Neuronal stem cell (in vitro differentiated cells): ENCODE data around the gene MOCS2.

ENCODE experiments used
- DNase-seq: peaks from one replicate; pipeline ENCODE4 v3.0.0-alpha.2; 2013; ENCODE audit warnings: low spot score
- H2AFZ ChIP-seq: one replicate; pipeline ENCODE4 v1.6.1; 2013; ENCODE audit warnings: mild to moderate bottlenecking, low read length, inconsistent platforms
- H2AK5ac ChIP-seq: 2 replicates; pipeline ENCODE4 v1.6.1; 2013; ENCODE audit warnings: low read depth, mild to moderate bottlenecking, inconsistent platforms, low read length, moderate library complexity, mixed read lengths
- H2BK120ac ChIP-seq: 2 replicates; pipeline ENCODE4 v1.6.1; 2013; ENCODE audit warnings: low read depth, mild to moderate bottlenecking, inconsistent platforms, low read length, moderate library complexity, mixed read lengths
- H2BK12ac ChIP-seq: one replicate; pipeline ENCODE4 v1.6.1; 2013; ENCODE audit warnings: low read length, inconsistent platforms
- H2BK15ac ChIP-seq: 2 replicates; pipeline ENCODE4 v1.6.1; 2013; ENCODE audit warnings: mild to moderate bottlenecking, low read length, inconsistent platforms, mixed read lengths
- H2BK5ac ChIP-seq: one replicate; pipeline ENCODE4 v1.6.1; 2013; ENCODE audit warnings: inconsistent platforms, mild to moderate bottlenecking, low read length, moderate library complexity
- H3K14ac ChIP-seq: one replicate; pipeline ENCODE4 v1.6.1; 2013; ENCODE audit warnings: low read length, inconsistent platforms
- H3K18ac ChIP-seq: 2 replicates; pipeline ENCODE4 v1.6.1; 2013; ENCODE audit warnings: low read length, inconsistent platforms
- H3K23ac ChIP-seq: 2 replicates; pipeline ENCODE4 v1.6.1; 2013; ENCODE audit warnings: low read depth, mild to moderate bottlenecking, mixed read lengths, low read length, inconsistent platforms; ENCODE audit not compliant: poor library complexity
- H3K27ac ChIP-seq: replicated peaks from 3 replicates; pipeline ENCODE4 v1.5.1; 2013; ENCODE audit warnings: low read length, inconsistent platforms
- H3K27me3 ChIP-seq, 3 experiments: 2 replicates each; pipeline ENCODE4 v1.6.1; 2013; ENCODE audit warnings: low read length in 3 of 3, mild to moderate bottlenecking in 2 of 3, inconsistent platforms in 1 of 3, low read depth in 1 of 3, mixed read lengths in 1 of 3, moderate library complexity in 1 of 3; ENCODE audit not compliant: control insufficient read depth in 3 of 3, insufficient read depth in 3 of 3
- H3K36me3 ChIP-seq, 2 donors: replicated peaks in 1 of 2; 2 replicates each; pipeline ENCODE4 v1.6.1; 2013; ENCODE audit warnings: low read length in 2 of 2; ENCODE audit not compliant: control insufficient read depth in 2 of 2, insufficient read depth in 2 of 2
- H3K4ac ChIP-seq: 2 replicates; pipeline ENCODE4 v1.6.1; 2013; ENCODE audit warnings: inconsistent platforms, mild to moderate bottlenecking, low read length, moderate library complexity
- H3K4me1 ChIP-seq, 2 donors: 1 replicate in 1 of 2; 2 replicates in 1 of 2; pipeline ENCODE4 v1.6.1; 2013; ENCODE audit warnings: low read length in 2 of 2, low read depth in 1 of 2; ENCODE audit not compliant: control insufficient read depth in 2 of 2, insufficient read depth in 1 of 2
- H3K4me2 ChIP-seq: one replicate; pipeline ENCODE4 v1.6.1; 2013; ENCODE audit warnings: mild to moderate bottlenecking, low read length, inconsistent platforms; ENCODE audit not compliant: insufficient read depth, poor library complexity, severe bottlenecking
- H3K4me3 ChIP-seq, 2 donors: 2 replicates each; pipeline ENCODE4 v1.5.1; 2013; ENCODE audit warnings: low read length in 2 of 2, mild to moderate bottlenecking in 2 of 2, inconsistent platforms in 1 of 2, moderate library complexity in 1 of 2
- H3K79me1 ChIP-seq: one replicate; pipeline ENCODE4 v1.6.1; 2013; ENCODE audit warnings: low read depth, mild to moderate bottlenecking, inconsistent platforms, low read length, moderate library complexity
- H3K9ac ChIP-seq: one replicate; pipeline ENCODE4 v1.6.1; 2013; ENCODE audit warnings: mild to moderate bottlenecking, low read depth, low read length, inconsistent platforms; ENCODE audit not compliant: poor library complexity
- H3K9me3 ChIP-seq, 2 donors: replicated peaks in 1 of 2; 2 replicates each; pipeline versions ENCODE3 to v1.6.1; 2013; ENCODE audit warnings: low read length in 2 of 2, mild to moderate bottlenecking in 2 of 2, inconsistent platforms in 1 of 2, low read depth in 1 of 2, mixed read lengths in 1 of 2, moderate library complexity in 1 of 2; ENCODE audit not compliant: control insufficient read depth in 2 of 2, insufficient read depth in 1 of 2
- H4K8ac ChIP-seq: one replicate; pipeline ENCODE4 v1.6.1; 2013; ENCODE audit warnings: low read depth, mild to moderate bottlenecking, inconsistent platforms, low read length, moderate library complexity
- H4K91ac ChIP-seq: one replicate; pipeline ENCODE4 v1.6.1; 2013; ENCODE audit warnings: low read length, low read depth, mild to moderate bottlenecking, inconsistent platforms; ENCODE audit not compliant: poor library complexity
- WGBS, 2 donors: extraction: QIAGEN DNeasy Blood & Tissue Kit; methylation state at CpG; one replicate each; pipeline ENCODE4 v1.1.7; 2013; ENCODE audit warnings: missing lambda C conversion rate in 2 of 2, mixed read lengths in 1 of 2; ENCODE audit not compliant: insufficient read length in 2 of 2, insufficient replicate concordance in 1 of 2; ENCODE audit errors: extremely low coverage in 2 of 2; 5-methylcytosine and 5-hydroxymethylcytosine counted together

Gene MOCS2

DNA sequence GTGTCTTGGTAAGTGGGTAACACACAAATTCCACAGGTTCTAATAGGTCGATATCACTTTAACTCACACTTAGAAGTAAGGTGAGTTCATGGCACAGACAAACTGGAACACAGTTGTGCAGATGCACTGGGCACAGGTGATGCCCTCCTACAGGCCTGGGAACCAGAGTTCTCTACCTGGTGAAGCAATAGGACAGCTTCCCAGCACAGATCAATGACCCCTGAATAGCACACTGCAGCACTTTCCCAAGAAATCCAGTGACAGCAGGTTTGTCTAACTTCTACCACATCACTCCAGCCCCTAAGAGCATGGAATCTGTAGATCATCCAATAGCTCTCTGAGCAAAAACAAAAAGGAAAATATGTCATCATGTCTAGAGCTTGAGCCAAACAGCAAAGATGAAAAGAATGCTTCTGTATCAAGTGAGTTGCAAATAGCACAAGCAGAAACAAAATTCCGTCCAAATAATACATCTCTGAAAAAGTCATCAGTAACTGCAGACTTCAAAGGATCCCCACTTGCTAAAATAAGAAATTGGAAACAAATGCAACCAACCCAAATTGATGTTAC is 33.5 kb downstream of the MOCS2 start:
- WGBS, 2 donors = no CpG with 5 or more reads among the region's 2 CpGs
- H3K27me3 ChIP-seq = no peaks in the 10 kb centered on the region
- H2BK12ac ChIP-seq = no peak overlapping the region
- H3K9ac ChIP-seq = no peak overlapping the region
- no peaks in the 10 kb centered on the region for H3K9me3 ChIP-seq
- no peaks in the 10 kb centered on the region for H3K79me1 ChIP-seq
- no peak overlapping the region for H3K27ac ChIP-seq
- H3K23ac ChIP-seq = no peak overlapping the region
- H4K91ac ChIP-seq = no peak overlapping the region
- no peak overlapping the region for H2BK5ac ChIP-seq
- H2BK15ac ChIP-seq = no peak overlapping the region
- H3K4ac ChIP-seq = no peak overlapping the region
- no peak overlapping the region for H4K8ac ChIP-seq
- H3K14ac ChIP-seq = no peak overlapping the region
- H3K18ac ChIP-seq = no peak overlapping the region
- H3K4me1 ChIP-seq = no peaks in the 10 kb centered on the region
- DNase-seq = no peak
- H2AK5ac ChIP-seq = no peak overlapping the region
- no peak overlapping the region for H2BK120ac ChIP-seq
- H3K4me3 ChIP-seq = no peak overlapping the region
- no peak overlapping the region for H3K4me2 ChIP-seq
- no peak overlapping the region for H2AFZ ChIP-seq
- H3K36me3 ChIP-seq = peaks cover 0 to 1% of the 10 kb centered on the region in 2 donors

- Histone ChIP-seq H3K36me3 (peaks cover 0 to 1% of the 10 kb centered on the region in 2 donors), H2BK120ac (no peak overlapping the region), H3K27me3 (no peaks in the 10 kb centered on the region), H3K9me3 (no peaks in the 10 kb centered on the region), H2BK15ac (no peak overlapping the region), H4K91ac (no peak overlapping the region), H3K4me1 (no peaks in the 10 kb centered on the region), H2AK5ac (no peak overlapping the region), H3K27ac (no peak overlapping the region), H4K8ac (no peak overlapping the region), H3K23ac (no peak overlapping the region), H3K9ac (no peak overlapping the region), H3K4me2 (no peak overlapping the region), H2AFZ (no peak overlapping the region), H3K14ac (no peak overlapping the region), H2BK12ac (no peak overlapping the region), H3K79me1 (no peaks in the 10 kb centered on the region), H3K4me3 (no peak overlapping the region), H3K18ac (no peak overlapping the region), H2BK5ac (no peak overlapping the region), H3K4ac (no peak overlapping the region)
- no peak for DNase-seq
- WGBS, 2 donors = no CpG with 5 or more reads among the region's 2 CpGs
Observed at GRCh38 chr5:53073348-53073747, 36.2 kb downstream of the MOCS2 start.

- H3K23ac ChIP-seq = no peak overlapping the region
- no peaks in the 10 kb centered on the region for H3K9me3 ChIP-seq
- no peak overlapping the region for H3K14ac ChIP-seq
- H4K8ac ChIP-seq = no peak overlapping the region
- H3K27ac ChIP-seq = no peak overlapping the region
- H2BK120ac ChIP-seq = no peak overlapping the region
- no peak overlapping the region for H3K4me2 ChIP-seq
- H3K4me3 ChIP-seq = no peak overlapping the region
- no peak overlapping the region for H4K91ac ChIP-seq
- no peak for DNase-seq
- H2BK5ac ChIP-seq = no peak overlapping the region
- H3K4ac ChIP-seq = no peak overlapping the region
- H3K4me1 ChIP-seq = no peaks in the 10 kb centered on the region
- no peak overlapping the region for H2BK15ac ChIP-seq
- no peak overlapping the region for H2AFZ ChIP-seq
- H3K27me3 ChIP-seq = no peaks in the 10 kb centered on the region
- no peak overlapping the region for H3K9ac ChIP-seq
- no peak overlapping the region for H3K18ac ChIP-seq
- no peaks in the 10 kb centered on the region for H3K36me3 ChIP-seq
- no peak overlapping the region for H2BK12ac ChIP-seq
- WGBS, 2 donors = no CpG with 5 or more reads among the region's 2 CpGs
- no peaks in the 10 kb centered on the region for H3K79me1 ChIP-seq
- no peak overlapping the region for H2AK5ac ChIP-seq
Observed at GRCh38 chr5:53071738-53072137, 37.8 kb downstream of the MOCS2 start.

- H3K9ac ChIP-seq = no peak overlapping the region
- H3K18ac ChIP-seq = no peak overlapping the region
- no peak overlapping the region for H2BK5ac ChIP-seq
- no CpG with 5 or more reads among the region's 2 CpGs for WGBS, 2 donors
- H2BK120ac ChIP-seq = no peak overlapping the region
- no peaks in the 10 kb centered on the region for H3K4me1 ChIP-seq
- H4K8ac ChIP-seq = no peak overlapping the region
- no peak overlapping the region for H3K4ac ChIP-seq
- H3K14ac ChIP-seq = no peak overlapping the region
- H3K27ac ChIP-seq = no peak overlapping the region
- no peak overlapping the region for H2BK15ac ChIP-seq
- H4K91ac ChIP-seq = no peak overlapping the region
- no peak overlapping the region for H3K23ac ChIP-seq
- no peak overlapping the region for H2AK5ac ChIP-seq
- no peaks in the 10 kb centered on the region for H3K9me3 ChIP-seq
- no peak for DNase-seq
- no peak overlapping the region for H3K4me2 ChIP-seq
- H3K79me1 ChIP-seq = no peaks in the 10 kb centered on the region
- H2BK12ac ChIP-seq = no peak overlapping the region
- H3K36me3 ChIP-seq = no peaks in the 10 kb centered on the region
- H3K4me3 ChIP-seq = no peak overlapping the region
- H2AFZ ChIP-seq = no peak overlapping the region
- no peaks in the 10 kb centered on the region for H3K27me3 ChIP-seq
Observed at GRCh38 chr5:53071298-53071697, 38.3 kb downstream of the MOCS2 start.
